K562 (cell line): ENCODE results near the gene KRT14. TPM values are rescaled to one million over a fixed set of nuclear protein-coding genes. Genes with fewer than 3 reads are reported as not detected.

Source experiments
- ATAC-seq: fragments of 200-7000 bp; cut with Tn5 transposase; 3 replicates; pipeline ENCODE4 v1.9.1; 2020; ENCODE audit warnings: moderate library complexity
- BruUV-seq: library from RNA; stranded (reverse); fragments of 400-500 nt; replicated peaks from 2 replicates; lab custom pipeline; 2021; lab: Mats Ljungman, UMichigan
- CTCF ChIA-PET: fragments of 300-600 bp; formaldehyde crosslinking; extraction: SDS; loops from one replicate; lab custom pipeline; 2021; ENCODE audit warnings: low intra/inter-chr PET ratio; lab: Yijun Ruan, JAX
- POLR2A ChIA-PET: fragments of 300-600, 350-650 bp; sonication (Branson Sonifier 250); formaldehyde crosslinking; extraction: SDS; loops from one replicate; lab custom pipeline; 2021; ENCODE audit warnings: antibody characterized with exemption, inconsistent platforms; lab: Yijun Ruan, JAX
- DNase-seq, 4 experiments: peaks; one replicate each; pipeline versions ENCODE4 v3.0.0 to v3.0.0-alpha.2; 2011 to 2018; ENCODE audit warnings: low spot score in 3 of 4, mixed read lengths in 3 of 4; ENCODE audit errors: extremely low read depth in 1 of 4
- FAIRE-seq: peaks from 2 replicates; lab custom pipeline; 2011; peaks lifted over from hg19 to GRCh38; lab: Jason Lieb, UNC
- H2AFZ ChIP-seq: 2 replicates; pipeline ENCODE4 v1.6.0; 2011; ENCODE audit warnings: low read depth, low read length, control low read depth, inconsistent platforms
- H3K27ac ChIP-seq: fragments of 200-600 bp; 3 replicates; pipeline ENCODE4 v1.8.0; 2011; ENCODE audit warnings: low read depth, mild to moderate bottlenecking, control low read depth, inconsistent platforms, low read length, moderate library complexity, mixed read lengths; ENCODE audit errors: extremely low read depth
- H3K27me3 ChIP-seq, 2 experiments: fragments of 300-600 bp in 1 of 2; 2 replicates in 1 of 2; 3 replicates in 1 of 2; pipeline versions ENCODE4 v1.6.0 to v1.8.0; 2011; ENCODE audit warnings: inconsistent platforms in 2 of 2, low read length in 2 of 2, mild to moderate bottlenecking in 1 of 2, mixed read lengths in 1 of 2, moderate library complexity in 1 of 2; ENCODE audit not compliant: control insufficient read depth in 2 of 2, insufficient read depth in 2 of 2
- H3K36me3 ChIP-seq: fragments of 300-600 bp; 3 replicates; pipeline ENCODE4 v1.8.0; 2011; ENCODE audit warnings: mild to moderate bottlenecking, low read length, inconsistent platforms; ENCODE audit not compliant: control insufficient read depth, insufficient read depth
- H3K4me1 ChIP-seq, 2 experiments: fragments of 200-600 bp in 1 of 2; replicated peaks in 1 of 2; 2 replicates in 1 of 2; 3 replicates in 1 of 2; pipeline versions ENCODE4 v1.5.1 to v1.8.0; 2011; ENCODE audit warnings: inconsistent platforms in 2 of 2, low read length in 2 of 2, mild to moderate bottlenecking in 1 of 2, mixed read lengths in 1 of 2, moderate library complexity in 1 of 2; ENCODE audit not compliant: control insufficient read depth in 2 of 2, insufficient read depth in 2 of 2
- H3K4me2 ChIP-seq: 2 replicates; pipeline ENCODE4 v1.6.1; 2011; ENCODE audit warnings: low read length, control low read depth, inconsistent platforms, mixed read lengths; ENCODE audit not compliant: insufficient read depth
- H3K4me3 ChIP-seq: fragments of 200-600 bp; sonication (generic), shearing (Covaris generic); 2 replicates; pipeline ENCODE4 v1.5.1; 2016; ENCODE audit warnings: control low read depth, inconsistent platforms
- H3K79me2 ChIP-seq: fragments of 200-600 bp; 3 replicates; pipeline ENCODE4 v1.8.0; 2011; ENCODE audit warnings: low read length, inconsistent platforms; ENCODE audit not compliant: control insufficient read depth, insufficient read depth
- H3K9ac ChIP-seq, 2 experiments: 2 replicates each; pipeline versions ENCODE4 v1.6.0 to v1.6.1; 2011; ENCODE audit warnings: low read depth in 2 of 2, low read length in 2 of 2, control low read depth in 1 of 2, inconsistent platforms in 1 of 2, mild to moderate bottlenecking in 1 of 2, mixed read lengths in 1 of 2; ENCODE audit not compliant: insufficient read depth in 1 of 2
- H3K9me1 ChIP-seq: one replicate; pipeline ENCODE4 v1.6.0; 2011; ENCODE audit warnings: inconsistent platforms, mild to moderate bottlenecking, low read length, moderate library complexity; ENCODE audit not compliant: control insufficient read depth, insufficient read depth
- H3K9me3 ChIP-seq: replicated peaks from 2 replicates; pipeline ENCODE4 v1.5.1; 2011; ENCODE audit warnings: low read depth, low read length, inconsistent platforms; ENCODE audit not compliant: control insufficient read depth, insufficient read depth
- H4K20me1 ChIP-seq: replicated peaks from 2 replicates; pipeline ENCODE4 v1.6.1; 2011; ENCODE audit warnings: low read length, inconsistent platforms, mixed read lengths; ENCODE audit not compliant: control insufficient read depth, insufficient read depth
- CEBPG ChIP-seq, 3 experiments: fragments of 200-800 bp in 1 of 3; sonication (Bioruptor generic) in 1 of 3; sonication (generic) in 1 of 3; formaldehyde crosslinking in 1 of 3; IDR thresholded peaks in 2 of 3; conservative IDR thresholded peaks in 1 of 3; 2 replicates each; pipeline versions ENCODE4 v1.6.1 to v1.8.0; 2016 to 2022; ENCODE audit warnings: missing compliant biosample characterization in 2 of 3, missing genetic modification characterization in 2 of 3, mild to moderate bottlenecking in 1 of 3, missing genetic modification reagents in 1 of 3
- HMG20B ChIP-seq: fragments of 250-450 bp; sonication (Bioruptor Pico); IDR thresholded peaks from 2 replicates; pipeline ENCODE4 v1.5.0; 2021; ENCODE audit warnings: mild to moderate bottlenecking
- HNRNPL ChIP-seq: fragments of 200-400 bp; formaldehyde crosslinking; IDR thresholded peaks from 2 replicates; pipeline ENCODE4 v1.6.1; 2017; ENCODE audit warnings: low read depth, mild to moderate bottlenecking, low read length
- MXD1 ChIP-seq: fragments of 250-450 bp; sonication (Bioruptor Pico); IDR thresholded peaks from 2 replicates; pipeline ENCODE4 v1.8.0; 2021; ENCODE audit warnings: borderline replicate concordance, mild to moderate bottlenecking, moderate library complexity; ENCODE audit not compliant: poor library complexity, severe bottlenecking
- NR0B1 ChIP-seq: fragments of 450-650 bp; IDR thresholded peaks from one replicate; pipeline ENCODE4 v1.6.1; 2018; ENCODE audit warnings: mild to moderate bottlenecking, moderate library complexity; ENCODE audit not compliant: partially characterized antibody
- NUFIP1 ChIP-seq: fragments of 450-650 bp; IDR thresholded peaks from 2 replicates; pipeline ENCODE4 v1.6.1; 2018; ENCODE audit not compliant: partially characterized antibody
- PCBP2 ChIP-seq: fragments of 200-400 bp; formaldehyde crosslinking; IDR thresholded peaks from 2 replicates; pipeline ENCODE4 v1.6.1; 2018; ENCODE audit warnings: low read length, low read depth, mild to moderate bottlenecking, moderate library complexity; ENCODE audit not compliant: poor library complexity, severe bottlenecking
- POLR2AphosphoS2 ChIP-seq: IDR thresholded peaks from 2 replicates; pipeline ENCODE4 v1.6.1; 2012; ENCODE audit warnings: low read length, improper control_type of control experiment
- SAFB ChIP-seq: fragments of 200-400 bp; formaldehyde crosslinking; IDR thresholded peaks from 2 replicates; pipeline ENCODE4 v1.6.1; 2017; ENCODE audit warnings: low read depth, low read length, borderline replicate concordance
- TGIF2 ChIP-seq: sonication (generic); formaldehyde crosslinking; IDR thresholded peaks from 2 replicates; pipeline ENCODE4 v1.8.1; 2022; ENCODE audit warnings: mild to moderate bottlenecking, missing genetic modification reagents, moderate library complexity
- TSC22D4 ChIP-seq: fragments of 450-650 bp; IDR thresholded peaks from 2 replicates; pipeline ENCODE4 v1.6.1; 2016; ENCODE audit warnings: missing genetic modification characterization, missing biosample characterization, control low read depth
- ZBTB26 ChIP-seq: fragments of 450-650 bp; formaldehyde crosslinking; IDR thresholded peaks from 2 replicates; pipeline ENCODE4 v1.4.0; 2022; ENCODE audit warnings: missing genetic modification characterization
- ZBTB7A ChIP-seq: IDR thresholded peaks from 2 replicates; pipeline ENCODE4 v1.6.1; 2011; ENCODE audit warnings: low read depth, mild to moderate bottlenecking, low read length, moderate library complexity, borderline replicate concordance; ENCODE audit not compliant: control insufficient read depth
- ZNF24 ChIP-seq: fragments of 450-650 bp; IDR thresholded peaks from 2 replicates; pipeline ENCODE4 v1.6.1; 2016
- ZNF280B ChIP-seq: fragments of 250-450 bp; sonication (Bioruptor Pico); IDR thresholded peaks from 2 replicates; pipeline ENCODE4 v1.5.1; 2021; ENCODE audit warnings: mild to moderate bottlenecking
- ZNF57 ChIP-seq: fragments of 450-650 bp; formaldehyde crosslinking; IDR thresholded peaks from 2 replicates; pipeline ENCODE4 v1.4.0; 2020; ENCODE audit warnings: mild to moderate bottlenecking, moderate library complexity
- ZNF79 ChIP-seq: fragments of 250-450 bp; sonication (Bioruptor Pico); IDR thresholded peaks from 2 replicates; pipeline ENCODE4 v1.4.0; 2020; ENCODE audit warnings: low read depth, mild to moderate bottlenecking, moderate library complexity
- WGBS: fragments of 100-300 bp; shearing (Covaris generic); methylation state at CpG from one replicate; pipeline ENCODE4 v1.1.6; 2016; ENCODE audit warnings: low coverage, mixed read lengths; ENCODE audit not compliant: insufficient coverage; ENCODE audit errors: missing lambda C conversion rate; 5-methylcytosine and 5-hydroxymethylcytosine counted together
- in situ Hi-C: fragments of 300-500 bp; cut with MboI; formaldehyde crosslinking; loops from 4 replicates; pipeline ENCODE4 v1.15.0; 2018; ENCODE audit warnings: inconsistent platforms, mixed read lengths
- intact Hi-C: fragments of 100-400 bp; cut with micrococcal nuclease; formaldehyde crosslinking; loops from 2 replicates; pipeline ENCODE4 v1.14.2; 2022
- polyA plus RNA-seq, 8 experiments: library from polyadenylated mRNA; depleted of rRNA in 4 of 8; stranded (reverse) in 5 of 8; unstranded in 3 of 8; fragments of >200 nt; fragmentation: Nextera tagmentation in 2 of 8; fragmentation: Illumina TruSeq in 1 of 8; extraction: Ambion mirVana in 2 of 8; extraction: Trizol in 1 of 8; gene quantifications; 2 replicates each; pipeline versions ENCODE4 v1.2.1 to v1.2.3, GENCODE V29; 2011 to 2014; ENCODE audit warnings: inconsistent platforms in 1 of 8, missing spikeins in 1 of 8
- total RNA-seq, 7 experiments: library from RNA; depleted of rRNA in 6 of 7; stranded (reverse); fragments of >200 nt in 6 of 7; fragmentation: Illumina TruSeq in 2 of 7; extraction: Trizol in 2 of 7; gene quantifications; 2 replicates each; pipeline versions ENCODE4 v1.2.1 to v1.2.3, GENCODE V29; 2011 to 2021; ENCODE audit warnings: low replicate concordance in 1 of 7

Gene KRT14
- total and polyA plus RNA-seq, 9 of the 15 experiments (the other 6 are each of a cell fraction or from before 2014, with no cell fraction given), result 0.22 TPM; not detected in 8

GRCh38 chr17:41553987-41554680 is 32.6 kb downstream of the KRT14 start:
- Histone ChIP-seq H3K4me1 (peaks cover 9 to 13% of the 10 kb centered on the region in 2 experiments; a peak in 4 of 5 replicates), H4K20me1 (no peaks in the 10 kb centered on the region), H3K9ac (no peak overlapping the region), H3K27ac (no peak overlapping the region), H3K9me3 (no peaks in the 10 kb centered on the region), H3K79me2 (no peaks in the 10 kb centered on the region), H3K36me3 (no peaks in the 10 kb centered on the region), H3K9me1 (no peaks in the 10 kb centered on the region), H3K4me2 (no peak overlapping the region), H3K4me3 (no peak overlapping the region), H3K27me3 (peaks cover 21 to 25% of the 10 kb centered on the region in 2 experiments), H2AFZ (no peak overlapping the region)
- no TSS peak for BruUV-seq
- no peak for DNase-seq
- ChIA-PET POLR2A (interaction anchor here (0.8 kb wide), 1 partner anchor 135 kb away, joined by 3 read pairs; the partner anchor contains the start of gene EIF1), CTCF (interaction anchor here (1.4 kb wide), 1 partner anchor 107 kb away, joined by 3 read pairs; no protein-coding TSS in a partner anchor)
- no peak for ATAC-seq
- 12% methylated on average over 8 of the region's 8 CpGs for WGBS
- in situ Hi-C loops, result loop anchor here (5.0 kb wide), 1 partner anchor 88 kb away; no protein-coding TSS in a partner anchor
- intact Hi-C loops, result no loop called here
- FAIRE-seq, result no peak
- TF ChIP-seq HNRNPL, result no peak
- TF ChIP-seq SAFB, result no peak
- TF ChIP-seq ZNF79 (CRISPR knock-in tag), result no peak
- no peak for TF ChIP-seq ZBTB26
- no peak for TF ChIP-seq ZBTB7A
- TF ChIP-seq POLR2AphosphoS2, result no peak
- no peak for TF ChIP-seq ZNF57 (CRISPR knock-in tag)
- no peak for TF ChIP-seq TGIF2 (CRISPR knock-in tag)
- TF ChIP-seq NUFIP1, result no peak
- no peak for TF ChIP-seq CEBPG (CRISPR knock-in tag; IDR thresholded peaks at IDR 0.05)
- peak; percentile 15 to 41; a peak in 1 of 4 replicates for TF ChIP-seq CEBPG (tag; conservative IDR thresholded peaks at IDR 0.05 in 1 of 2, IDR thresholded peaks at IDR 0.05 in 1 of 2)
- TF ChIP-seq ZNF280B (CRISPR knock-in tag), result no peak
- TF ChIP-seq PCBP2, result no peak
- no peak for TF ChIP-seq NR0B1
- TF ChIP-seq HMG20B (CRISPR knock-in tag), result no peak
- TF ChIP-seq ZNF24, result peak; percentile 90
- TF ChIP-seq TSC22D4 (tag), result no peak
- no peak for TF ChIP-seq MXD1 (CRISPR knock-in tag)
